Hematopoietic multipotent progenitor cell (in vitro differentiated cells): ENCODE measurements around the gene ARPP21. TPM values are rescaled to one million over a fixed set of nuclear protein-coding genes. Genes with fewer than 3 reads are reported as not detected.

Experiments used
- DNase-seq, 3 donors: peaks; one replicate each; pipeline ENCODE4 v3.0.0-alpha.2; 2011 to 2015; ENCODE audit warnings: low read depth in 2 of 3, low spot score in 2 of 3
- total RNA-seq: library from RNA; depleted of rRNA; stranded (reverse); fragments of >200 nt; gene quantifications from one replicate; pipeline ENCODE4 v1.2.3, GENCODE V29; 2012

The ARPP21 gene
- total RNA-seq, 1 donor = 0.54 TPM

DNA sequence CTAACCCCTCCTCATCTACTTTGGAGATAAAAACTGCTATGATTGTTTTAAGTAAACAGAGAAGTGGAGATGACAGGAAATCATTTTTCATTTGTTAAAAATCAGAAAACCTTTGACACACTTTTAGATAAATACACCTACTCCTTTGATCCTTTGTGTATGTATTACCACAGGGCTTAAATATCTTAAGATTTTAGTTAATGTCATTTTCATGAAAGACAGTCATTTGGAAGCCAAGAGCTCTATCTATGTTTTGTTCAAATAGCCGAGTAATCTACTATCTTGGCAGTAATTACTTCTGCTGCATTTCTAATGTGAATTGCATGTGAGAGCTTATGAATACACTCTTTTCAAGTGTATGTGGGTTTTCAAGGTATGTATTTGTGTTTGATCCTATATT lies 2.0 kb downstream of the ARPP21 start:
- no peak for DNase-seq

DNA sequence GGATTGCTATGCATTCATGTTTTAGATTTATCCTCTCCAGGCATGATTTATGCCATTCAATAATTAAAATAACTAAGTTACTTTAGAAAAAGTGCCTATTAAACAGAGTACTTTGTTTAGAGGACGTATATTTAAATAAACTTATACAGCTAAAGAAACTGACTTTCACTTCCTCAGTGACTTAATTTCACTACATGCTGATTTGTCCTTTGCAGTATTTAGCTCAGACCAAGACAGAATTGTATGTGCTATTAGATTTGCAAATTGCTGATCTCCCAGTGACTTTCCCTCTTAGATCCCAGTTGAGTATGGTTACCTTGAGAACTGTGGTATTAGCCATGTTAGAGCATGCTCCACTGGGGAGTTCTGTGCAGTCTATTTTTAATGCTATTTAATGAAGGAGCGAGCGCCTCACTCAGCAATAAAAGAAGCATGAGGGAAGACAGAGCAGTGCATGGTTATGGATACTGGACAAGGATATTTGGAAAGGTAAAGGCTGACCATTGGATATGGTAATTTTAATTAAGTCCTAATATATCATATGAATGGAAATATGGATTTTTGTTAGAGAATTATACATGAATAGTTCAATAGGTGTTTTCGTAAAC lies 2.7 kb downstream of the ARPP21 start:
- no peak for DNase-seq

DNA sequence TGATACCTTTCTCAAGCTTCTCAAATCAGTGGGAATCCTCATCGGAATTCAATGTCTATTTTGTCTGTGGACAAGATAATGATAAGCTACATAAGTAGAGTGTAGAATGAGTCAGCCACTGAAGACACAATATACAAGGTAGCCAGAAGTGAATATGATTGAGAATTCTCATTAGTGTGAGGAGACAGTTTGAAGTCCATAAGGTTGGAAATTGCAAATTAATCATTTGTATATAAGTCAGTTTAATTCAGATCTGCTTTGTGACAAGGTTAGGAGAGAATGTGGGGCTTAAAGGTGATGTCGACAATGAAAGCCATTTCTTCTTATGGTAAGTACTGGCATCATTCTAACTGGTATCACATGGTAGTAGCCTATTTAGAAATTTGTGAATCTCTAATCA lies 4.2 kb downstream of the ARPP21 start:
- DNase-seq = no peak

DNA sequence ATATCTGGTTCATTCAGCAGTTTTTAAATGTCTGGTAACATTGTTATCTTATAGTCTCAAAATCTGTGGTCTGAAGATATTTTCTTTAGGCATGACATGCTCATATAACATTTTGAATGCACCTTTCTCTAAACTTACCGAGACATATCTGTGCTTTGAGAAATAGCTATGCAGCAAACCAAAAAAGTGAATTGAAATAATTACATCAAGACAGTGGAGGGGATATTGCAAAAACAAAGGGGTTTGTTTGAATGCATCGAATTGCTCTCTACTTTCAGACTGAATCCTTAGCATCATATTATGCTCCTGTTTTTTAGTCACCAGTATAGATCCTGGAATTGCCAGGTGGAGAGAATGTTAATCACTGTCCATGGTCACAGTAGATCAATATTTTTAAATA lies 5.1 kb downstream of the ARPP21 start:
- DNase-seq = no peak

DNA sequence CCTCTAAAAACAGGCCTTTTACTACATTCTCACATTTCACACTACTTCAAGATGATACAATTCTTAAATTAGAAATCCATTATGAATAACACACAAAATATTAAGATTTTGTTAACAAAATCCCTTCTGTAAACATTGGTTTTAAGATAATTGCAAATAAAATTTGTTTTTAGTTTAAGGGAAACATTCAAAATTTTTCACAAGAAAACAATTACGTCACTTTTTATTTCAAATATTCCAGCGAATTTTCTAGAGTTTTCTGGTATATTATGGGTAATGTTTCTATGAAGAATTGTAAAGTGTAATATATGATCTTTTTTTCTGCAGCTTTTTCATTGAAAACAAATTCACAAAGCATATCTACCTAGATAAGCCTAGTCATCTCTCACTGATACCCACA lies 5.9 kb downstream of the ARPP21 start:
- no peak for DNase-seq

DNA sequence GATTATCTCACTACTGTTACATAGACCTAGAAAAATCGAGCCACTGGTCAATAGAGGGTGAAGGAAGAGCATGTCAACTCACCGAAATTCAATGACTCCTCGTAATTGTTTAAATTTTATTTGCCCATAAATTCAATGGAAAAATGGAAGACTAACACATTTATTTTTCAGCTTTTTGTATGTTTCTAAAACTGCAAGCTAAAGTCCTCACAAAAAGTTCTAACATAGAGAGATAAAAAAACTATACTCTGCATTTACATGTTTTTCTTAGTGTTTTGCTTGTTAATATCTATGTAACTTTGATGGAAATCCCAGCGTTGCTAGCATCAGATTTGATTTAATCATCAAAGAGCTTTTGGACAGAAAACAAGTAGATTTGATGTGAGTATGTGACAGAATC lies 6.8 kb downstream of the ARPP21 start:
- no peak for DNase-seq

DNA sequence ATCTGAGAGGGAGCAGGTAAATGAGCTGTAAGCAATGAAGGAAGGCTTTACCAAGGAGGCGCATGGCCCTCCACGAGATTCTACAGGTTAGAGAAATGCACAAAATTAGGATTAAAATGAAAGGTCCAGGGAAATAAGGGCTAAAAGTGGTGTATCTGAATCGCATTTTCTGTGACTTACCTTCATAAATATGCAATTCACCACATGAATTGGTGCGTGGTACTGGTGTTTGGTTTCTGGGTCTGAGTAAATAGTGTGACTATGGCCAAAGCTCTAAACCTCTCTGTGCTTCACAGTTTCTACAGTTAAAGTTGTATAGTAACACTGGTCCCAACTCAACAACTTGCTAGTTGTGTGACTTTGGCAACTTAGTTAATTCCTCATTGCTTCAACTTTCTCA lies 8.1 kb downstream of the ARPP21 start:
- no peak for DNase-seq

DNA sequence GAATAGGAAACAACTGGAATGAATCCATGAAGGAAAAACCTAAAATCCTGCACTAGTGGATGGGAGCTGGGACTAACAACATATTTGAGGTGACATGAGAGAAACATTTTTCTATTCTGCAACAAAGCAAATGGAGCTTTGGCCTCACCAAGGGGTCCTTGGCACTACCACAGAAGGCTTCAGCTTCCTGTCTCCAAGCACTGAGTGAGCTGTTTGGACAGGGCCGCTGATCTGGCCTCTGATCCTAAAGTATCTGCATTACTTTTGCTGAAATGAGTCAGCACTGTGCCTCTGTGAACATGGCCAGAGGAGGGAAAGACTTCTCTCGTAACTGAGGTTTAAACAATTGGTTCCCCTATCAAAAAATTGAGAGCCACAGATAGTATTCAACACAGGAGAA lies 9.0 kb downstream of the ARPP21 start:
- DNase-seq = no peak

DNA sequence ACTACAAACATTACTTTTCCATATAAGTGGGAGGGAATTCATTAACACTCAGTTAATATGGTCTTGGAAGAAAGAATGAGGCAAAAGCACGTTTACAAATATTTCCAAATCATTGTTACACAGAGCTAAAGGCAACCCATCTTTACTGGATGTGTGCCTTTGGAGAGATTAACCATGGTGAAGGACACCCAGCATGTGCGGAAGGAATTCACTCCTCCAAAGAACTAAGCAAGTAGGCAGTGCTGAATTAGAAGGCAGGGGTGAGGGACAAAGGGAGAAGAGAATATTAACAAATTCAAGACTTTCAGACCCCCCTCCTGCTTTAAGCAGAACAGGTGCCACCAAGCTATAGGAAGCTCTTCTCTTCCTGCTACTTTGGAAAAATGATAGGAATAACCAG lies 10.1 kb downstream of the ARPP21 start:
- DNase-seq = no peak

DNA sequence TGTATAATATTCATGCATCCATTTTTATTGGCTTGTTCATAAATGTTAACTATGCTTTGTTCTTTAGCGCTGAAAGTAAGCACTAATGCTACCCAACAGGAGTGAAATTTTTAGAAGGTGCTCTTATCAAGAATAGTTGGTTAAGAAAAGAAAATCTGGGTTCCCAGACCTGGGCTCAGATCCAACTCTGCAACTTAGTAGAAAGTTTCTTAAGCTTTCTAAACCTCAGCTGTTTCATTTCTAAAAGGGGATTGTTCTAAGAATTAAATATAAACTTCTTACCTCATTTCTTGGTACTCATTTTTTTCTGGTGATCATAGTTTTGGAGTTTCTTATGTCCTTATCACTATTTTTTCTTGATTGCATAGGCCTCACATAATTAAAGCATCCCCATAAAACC lies 12.1 kb downstream of the ARPP21 start:
- no peak for DNase-seq

DNA sequence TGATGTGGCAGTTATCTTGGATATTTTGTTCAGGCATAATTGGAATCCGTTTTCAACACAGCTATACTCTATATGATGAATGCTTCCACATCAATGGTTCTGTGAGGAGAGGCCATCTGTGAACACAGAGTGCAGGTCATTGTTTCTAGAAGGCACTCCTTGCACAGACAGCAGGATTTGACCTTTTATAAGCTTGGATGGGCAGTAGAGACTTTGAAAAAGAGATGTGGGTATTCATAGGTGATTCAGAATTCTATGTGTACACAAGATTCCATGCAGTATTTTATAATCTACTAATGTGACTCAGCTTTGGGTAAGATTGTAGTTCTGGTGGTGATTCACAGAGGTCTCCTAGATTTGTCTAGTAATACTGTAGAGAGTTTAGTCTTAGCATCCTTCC lies 12.5 kb downstream of the ARPP21 start:
- no peak for DNase-seq

DNA sequence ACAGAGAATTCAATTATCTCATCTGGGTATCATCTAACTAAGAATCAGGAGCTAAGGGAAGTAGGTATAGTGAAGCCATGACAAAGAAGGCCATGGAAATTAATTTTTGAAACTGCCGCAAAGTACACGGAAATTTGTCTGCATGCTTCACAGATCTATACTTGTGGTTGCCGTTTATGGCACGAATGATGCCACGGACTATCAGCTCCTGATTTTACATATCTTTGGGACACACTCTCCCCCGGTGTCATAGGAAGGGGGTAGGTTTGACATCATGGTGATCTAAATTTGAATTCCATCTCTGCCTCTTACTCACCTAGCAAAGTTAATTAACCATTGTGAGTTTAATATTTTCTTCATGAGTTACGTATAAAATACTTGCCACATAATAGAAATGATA lies 14.0 kb downstream of the ARPP21 start:
- no peak for DNase-seq

DNA sequence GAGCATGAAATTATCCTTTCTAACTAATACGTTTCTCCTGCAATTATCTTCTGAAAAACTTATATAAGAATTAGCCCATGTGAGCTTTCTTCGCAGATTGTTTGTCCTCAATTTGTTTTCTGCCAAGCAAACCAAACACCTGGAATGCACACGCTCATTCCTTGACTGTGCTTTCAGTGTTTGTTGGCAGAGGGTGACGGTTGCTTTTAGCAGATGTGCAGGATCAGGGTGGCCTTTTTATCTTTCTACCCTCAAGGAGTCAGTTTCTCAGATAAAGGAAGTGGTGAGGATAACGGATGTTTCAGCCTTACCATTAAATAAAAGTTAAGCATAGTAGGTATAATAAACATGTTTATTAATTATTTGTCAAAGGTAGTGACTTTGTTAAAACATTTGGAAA lies 15.2 kb downstream of the ARPP21 start:
- DNase-seq = peak in 2 of 3 donors; percentile 7 to 48

DNA sequence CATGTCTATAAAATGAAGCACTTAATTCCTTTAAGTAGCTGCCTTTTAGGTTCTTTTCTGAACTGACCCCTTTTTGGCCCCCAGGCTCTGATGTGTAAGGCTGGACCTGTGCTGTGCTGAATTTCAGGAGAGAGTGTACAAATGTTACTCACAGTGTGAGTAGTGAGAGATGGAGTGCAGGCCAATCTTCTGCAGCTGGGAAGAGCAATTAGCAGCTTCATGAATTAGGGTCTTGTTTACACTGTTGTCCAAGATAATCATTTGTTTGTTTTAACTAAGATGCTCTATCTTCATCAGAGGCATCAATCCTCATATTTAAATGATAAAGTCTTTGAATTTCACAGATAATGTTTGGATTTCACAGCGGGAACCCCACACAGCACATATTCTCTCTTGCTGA lies 19.4 kb downstream of the ARPP21 start:
- DNase-seq = no peak

DNA sequence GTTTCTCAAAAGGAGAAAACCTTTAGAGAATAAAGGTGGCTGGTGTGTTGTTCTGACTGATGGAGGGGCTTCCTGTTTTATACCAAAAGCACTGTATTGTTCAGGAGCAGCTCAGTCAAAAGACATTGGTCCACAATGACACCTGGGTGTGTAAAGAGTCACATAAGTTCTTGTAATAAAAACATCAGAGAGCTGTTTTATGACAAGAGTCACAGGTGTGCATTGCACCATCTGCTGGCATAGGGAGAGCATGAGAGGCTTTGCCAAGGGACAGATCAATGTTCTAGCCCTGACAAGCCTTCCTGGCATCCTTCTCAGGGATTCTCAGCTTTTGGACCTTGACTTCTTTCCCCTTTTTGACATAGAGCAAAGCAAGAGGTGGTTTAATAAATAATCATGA lies 20.4 kb downstream of the ARPP21 start:
- DNase-seq = no peak

DNA sequence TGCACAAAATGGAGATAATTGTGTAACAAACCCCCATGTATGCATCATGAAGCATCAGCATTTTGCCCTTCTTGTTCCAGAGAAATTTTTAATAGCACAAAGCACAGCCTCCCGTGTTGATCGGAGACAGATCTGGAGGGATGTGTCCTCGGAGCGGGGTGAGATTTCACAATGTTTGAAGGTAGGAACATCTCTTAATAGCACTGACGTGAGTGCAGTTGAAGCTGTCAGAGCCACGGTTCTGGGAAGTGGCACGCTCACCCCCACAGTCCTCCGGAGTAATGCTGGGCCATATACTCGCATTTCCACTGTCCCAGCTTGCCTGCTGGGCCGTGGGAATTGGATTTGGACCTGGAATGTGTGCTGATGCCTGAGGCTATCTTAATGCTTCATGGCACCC lies 24.1 kb downstream of the ARPP21 start:
- DNase-seq = no peak

DNA sequence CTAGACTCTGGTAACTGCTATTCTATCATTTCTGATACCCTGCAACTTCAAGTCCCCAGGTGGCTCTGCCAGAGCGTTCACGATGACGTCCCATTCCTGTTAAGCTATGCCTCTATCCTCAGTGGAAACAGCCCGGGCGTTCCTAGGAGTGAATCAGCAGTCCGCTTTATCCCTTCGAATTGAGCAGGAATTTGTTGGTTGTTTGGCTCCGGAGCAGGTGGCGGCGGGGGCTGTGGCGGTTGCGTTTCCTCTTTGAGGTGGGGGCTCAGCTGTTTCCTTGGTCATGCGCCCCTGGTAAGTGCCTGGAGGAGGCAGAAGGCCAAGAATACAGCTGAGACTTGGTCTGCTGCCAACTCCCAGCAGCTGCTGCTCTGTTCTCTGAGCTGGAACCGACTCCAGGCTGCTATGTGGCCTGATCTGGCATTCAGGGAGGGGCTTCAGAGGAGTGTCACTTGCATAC lies 25.2 kb downstream of the ARPP21 start:
- peak in 2 of 3 donors; percentile 64 to 85 for DNase-seq

DNA sequence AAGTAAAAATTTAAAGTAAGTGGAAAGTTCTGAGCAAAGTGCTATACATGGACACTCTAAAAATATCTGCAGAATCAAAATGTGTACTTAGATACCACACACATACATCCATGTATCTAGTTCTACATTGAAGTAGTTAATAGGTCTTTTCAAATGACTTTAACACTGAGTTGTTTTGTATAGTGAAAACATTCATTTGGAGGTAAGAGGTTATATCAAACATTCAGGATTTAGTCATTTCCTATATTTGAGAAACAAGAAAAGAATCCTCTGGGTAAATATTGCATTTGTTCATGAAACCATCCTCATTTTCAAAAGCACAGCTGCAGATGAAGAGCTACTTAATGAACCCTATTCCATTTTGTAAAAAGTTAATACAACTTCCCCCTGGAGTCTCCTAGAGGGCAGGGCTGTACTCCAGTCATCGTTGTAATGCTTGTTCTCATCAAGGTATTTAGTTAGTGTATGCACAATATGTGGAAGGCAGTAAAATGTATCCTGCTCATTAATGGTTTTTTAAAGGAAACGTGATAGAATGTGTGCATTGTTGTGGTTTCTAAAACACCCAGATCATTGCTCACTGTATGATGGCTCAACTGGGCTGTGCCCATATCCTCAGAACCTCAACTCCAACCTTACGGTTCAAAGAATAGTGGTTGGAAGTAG lies 26.2 kb downstream of the ARPP21 start:
- no peak for DNase-seq

DNA sequence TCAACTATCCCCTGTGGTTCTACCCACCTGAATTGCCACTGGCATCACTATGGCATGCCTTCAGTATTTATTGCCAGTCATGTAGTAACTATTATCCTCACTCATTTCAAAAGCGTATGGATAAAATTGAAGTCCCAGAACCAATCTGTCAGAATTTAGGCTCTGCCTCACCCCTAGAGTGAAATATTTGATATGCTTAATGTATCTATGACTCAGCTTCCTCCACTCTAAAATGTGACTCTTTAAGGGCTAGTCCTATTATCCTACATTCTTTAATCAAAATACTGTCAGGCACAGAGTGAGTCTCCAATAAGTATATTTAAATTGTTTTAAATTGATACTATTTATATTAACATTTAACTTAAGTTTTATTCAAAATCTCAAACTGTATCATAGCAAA lies 27.6 kb downstream of the ARPP21 start:
- DNase-seq = no peak

DNA sequence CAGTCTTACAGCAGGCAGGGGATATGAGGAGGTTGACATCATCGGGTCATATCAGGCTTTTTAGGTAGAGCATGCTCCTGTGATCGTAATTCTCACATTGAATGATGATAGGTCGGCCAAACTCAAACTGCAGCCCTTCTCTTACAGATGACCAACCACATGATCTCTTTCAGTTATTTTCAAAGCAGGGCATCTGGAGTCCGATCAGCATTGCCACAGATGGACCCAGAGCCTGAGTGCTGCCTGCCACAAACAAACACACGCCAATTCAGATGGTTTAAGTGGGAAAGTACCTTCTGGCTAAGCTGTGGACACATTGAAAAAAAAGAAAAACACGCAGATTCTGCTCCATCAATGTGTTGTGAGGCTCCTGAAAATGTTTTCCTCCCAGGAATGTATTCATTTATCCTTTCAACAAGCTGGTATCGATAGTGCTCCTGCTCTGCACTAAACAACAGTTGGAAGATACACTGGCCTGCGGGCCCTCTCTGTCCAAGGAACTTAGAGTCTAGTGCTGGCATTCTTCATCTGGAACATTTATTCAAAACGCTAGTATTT lies 31.2 kb downstream of the ARPP21 start:
- no peak for DNase-seq

DNA sequence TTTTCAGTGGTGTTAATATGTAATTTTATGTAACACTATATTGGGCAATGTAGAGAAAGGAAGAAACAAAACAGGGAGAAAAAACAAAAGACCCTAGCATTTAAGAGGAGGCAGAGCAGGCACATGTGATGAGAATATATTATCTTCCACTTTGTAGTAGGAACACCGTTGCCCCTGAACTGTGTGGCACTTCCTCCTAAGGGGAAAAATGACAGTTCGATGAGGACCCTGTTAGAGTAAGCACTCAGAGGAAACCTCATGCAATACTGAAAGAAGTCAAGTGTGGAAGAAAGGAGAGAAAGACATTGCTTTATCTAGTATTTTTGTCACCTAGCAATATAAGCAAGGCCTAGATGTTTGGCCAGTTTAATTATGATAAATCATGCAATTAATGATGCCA lies 32.2 kb downstream of the ARPP21 start:
- no peak for DNase-seq

DNA sequence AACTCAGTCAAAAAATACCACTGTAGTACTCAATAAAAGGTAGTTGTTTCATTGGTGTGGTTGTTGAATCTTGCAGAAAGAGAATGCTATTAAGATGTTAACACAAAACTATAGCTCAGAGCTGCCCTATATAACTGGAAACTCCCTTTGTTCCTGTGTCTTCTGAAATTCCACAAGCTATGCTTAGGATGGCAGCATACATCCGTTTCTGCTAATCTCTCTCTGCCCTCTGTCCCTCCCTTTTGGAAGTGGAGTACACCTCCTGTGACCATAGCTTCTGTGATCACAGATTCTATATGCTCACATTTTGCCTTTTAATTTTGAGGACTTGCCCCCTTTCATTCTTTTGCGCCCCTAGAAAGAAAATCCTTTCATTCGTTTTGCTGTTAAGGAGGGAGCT lies 33.7 kb downstream of the ARPP21 start:
- DNase-seq = no peak
